Neural progenitor cell (in vitro differentiated cells): ENCODE measurements around the gene ARPC2.

Experiments used
- EZH2 ChIP-seq: fragments of 200-600 bp; sonication (generic); IDR thresholded peaks from 2 replicates; pipeline ENCODE4 v1.6.1; 2017; ENCODE audit warnings: antibody characterized with exemption, mild to moderate bottlenecking, moderate library complexity
- EZH2phosphoT487 ChIP-seq: fragments of 200-600 bp; sonication (generic); IDR thresholded peaks from 2 replicates; pipeline ENCODE4 v1.6.1; 2017; ENCODE audit warnings: antibody characterized with exemption
- TF ChIP-seq, protein P1 (sequence below): fragments of 200-600 bp; sonication (generic); IDR thresholded peaks from 2 replicates; pipeline ENCODE4 v1.5.1; 2017; ENCODE audit warnings: antibody characterized with exemption, mild to moderate bottlenecking

GRCh38 chr2:218286570-218287459 is 69.8 kb downstream of the ARPC2 start:
- TF ChIP-seq, protein P1, sequence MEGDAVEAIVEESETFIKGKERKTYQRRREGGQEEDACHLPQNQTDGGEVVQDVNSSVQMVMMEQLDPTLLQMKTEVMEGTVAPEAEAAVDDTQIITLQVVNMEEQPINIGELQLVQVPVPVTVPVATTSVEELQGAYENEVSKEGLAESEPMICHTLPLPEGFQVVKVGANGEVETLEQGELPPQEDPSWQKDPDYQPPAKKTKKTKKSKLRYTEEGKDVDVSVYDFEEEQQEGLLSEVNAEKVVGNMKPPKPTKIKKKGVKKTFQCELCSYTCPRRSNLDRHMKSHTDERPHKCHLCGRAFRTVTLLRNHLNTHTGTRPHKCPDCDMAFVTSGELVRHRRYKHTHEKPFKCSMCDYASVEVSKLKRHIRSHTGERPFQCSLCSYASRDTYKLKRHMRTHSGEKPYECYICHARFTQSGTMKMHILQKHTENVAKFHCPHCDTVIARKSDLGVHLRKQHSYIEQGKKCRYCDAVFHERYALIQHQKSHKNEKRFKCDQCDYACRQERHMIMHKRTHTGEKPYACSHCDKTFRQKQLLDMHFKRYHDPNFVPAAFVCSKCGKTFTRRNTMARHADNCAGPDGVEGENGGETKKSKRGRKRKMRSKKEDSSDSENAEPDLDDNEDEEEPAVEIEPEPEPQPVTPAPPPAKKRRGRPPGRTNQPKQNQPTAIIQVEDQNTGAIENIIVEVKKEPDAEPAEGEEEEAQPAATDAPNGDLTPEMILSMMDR, result no peak
- TF ChIP-seq EZH2, result no peak
- TF ChIP-seq EZH2phosphoT487, result no peak
